GM19328 (cell line): ENCODE data around the gene RNF10.
"Not testable (repeated sequence)": the region's sequence is repeated elsewhere in the genome, so short reads cannot be mapped to it uniquely, and the experiment has no call there.

Experiments used
- ATAC-seq: cut with Tn5 transposase; IDR thresholded peaks from one replicate; pipeline ENCODE4 v1.9.1; 2021; ENCODE audit warnings: mild to moderate bottlenecking, moderate library complexity; ENCODE audit not compliant: unreplicated experiment

Gene RNF10

GRCh38 chr12:120579179-120579578 is 45.0 kb downstream of the RNF10 start:
- no peak for ATAC-seq

- peak; percentile 88 for ATAC-seq
Observed at GRCh38 chr12:120580787-120581723, 46.9 kb downstream of the RNF10 start, which contains the start of gene POP5. TSS of gene POP5 (minus strand) at chr12:120581402. CDS start at chr12:120581362, 40 bp downstream.

GRCh38 chr12:120581998-120582397 is 47.8 kb downstream of the RNF10 start:
- no peak for ATAC-seq

GRCh38 chr12:120583478-120584030 is 49.4 kb downstream of the RNF10 start:
- ATAC-seq: no peak

- no peak for ATAC-seq
Observed at GRCh38 chr12:120584343-120585149, 50.4 kb downstream of the RNF10 start.

GRCh38 chr12:120586206-120586605 is 52.0 kb downstream of the RNF10 start:
- no peak for ATAC-seq

- no peak for ATAC-seq
Observed at GRCh38 chr12:120586860-120587259, 52.7 kb downstream of the RNF10 start.

GRCh38 chr12:120588371-120588770 is 54.2 kb downstream of the RNF10 start:
- ATAC-seq: no peak

- no peak for ATAC-seq
Observed at GRCh38 chr12:120588948-120589930, 55.1 kb downstream of the RNF10 start.

GRCh38 chr12:120590741-120591407 is 56.7 kb downstream of the RNF10 start:
- ATAC-seq: no peak

GRCh38 chr12:120592121-120593049 is 58.2 kb downstream of the RNF10 start:
- ATAC-seq: no peak

GRCh38 chr12:120596901-120597300 is 62.7 kb downstream of the RNF10 start:
- no peak for ATAC-seq

GRCh38 chr12:120597861-120598260 is 63.7 kb downstream of the RNF10 start:
- ATAC-seq: no peak

- no peak for ATAC-seq
Observed at GRCh38 chr12:120598674-120599463, 64.7 kb downstream of the RNF10 start.

GRCh38 chr12:120599672-120600552 is 65.8 kb downstream of the RNF10 start:
- ATAC-seq: no peak

- not testable (repeated sequence) for ATAC-seq
Observed at GRCh38 chr12:120602416-120602815, 68.3 kb downstream of the RNF10 start.

GRCh38 chr12:120610560-120610959 is 76.4 kb downstream of the RNF10 start:
- no peak for ATAC-seq
